Glutamatergic neuron (in vitro differentiated cells): ENCODE data around the gene DDX3X. TPM values are rescaled to one million over a fixed set of nuclear protein-coding genes. Genes with fewer than 3 reads are reported as not detected.

ENCODE experiments used
- DNase-seq: peaks from one replicate; pipeline ENCODE4 v3.0.0; 2022
- H3K27ac Mint-ChIP-seq: one replicate; pipeline ENCODE4 v1.8.0; 2020; ENCODE audit warnings: mild to moderate bottlenecking, mixed read lengths, inconsistent platforms; ENCODE audit not compliant: unreplicated experiment
- H3K27me3 Mint-ChIP-seq: one replicate; pipeline ENCODE4 v1.8.0; 2020; ENCODE audit warnings: mild to moderate bottlenecking, moderate library complexity, mixed read lengths, inconsistent platforms; ENCODE audit not compliant: unreplicated experiment
- H3K36me3 Mint-ChIP-seq: one replicate; pipeline ENCODE4 v1.8.0; 2020; ENCODE audit warnings: mild to moderate bottlenecking, mixed read lengths, inconsistent platforms; ENCODE audit not compliant: unreplicated experiment
- H3K4me1 Mint-ChIP-seq: one replicate; pipeline ENCODE4 v1.8.0; 2020; ENCODE audit warnings: mild to moderate bottlenecking, low read depth, mixed read lengths, inconsistent platforms; ENCODE audit not compliant: unreplicated experiment
- H3K4me3 Mint-ChIP-seq: one replicate; pipeline ENCODE4 v1.8.0; 2020; ENCODE audit warnings: mild to moderate bottlenecking, mixed read lengths, inconsistent platforms; ENCODE audit not compliant: unreplicated experiment
- H3K9me3 Mint-ChIP-seq: one replicate; pipeline ENCODE4 v1.8.0; 2020; ENCODE audit warnings: mild to moderate bottlenecking, moderate library complexity, mixed read lengths, inconsistent platforms; ENCODE audit not compliant: unreplicated experiment
- total RNA-seq: library from RNA; stranded (reverse); fragmentation: NEBNext Ultra II Directional; extraction: Animal tissue kit (Norgen Biotek cat#: 25700); gene quantifications from one replicate; pipeline ENCODE4 v1.2.1, GENCODE V29; 2021; ENCODE audit not compliant: unreplicated experiment
- TF ChIP-seq, protein P1 (sequence below): fragments of 200-600 bp; sonication (generic); IDR thresholded peaks from one replicate; pipeline ENCODE4 v1.5.0; 2021; ENCODE audit not compliant: partially characterized antibody, unreplicated experiment

Gene DDX3X
- total RNA-seq, 1 donor from 2014 or later: 208 TPM

DNA sequence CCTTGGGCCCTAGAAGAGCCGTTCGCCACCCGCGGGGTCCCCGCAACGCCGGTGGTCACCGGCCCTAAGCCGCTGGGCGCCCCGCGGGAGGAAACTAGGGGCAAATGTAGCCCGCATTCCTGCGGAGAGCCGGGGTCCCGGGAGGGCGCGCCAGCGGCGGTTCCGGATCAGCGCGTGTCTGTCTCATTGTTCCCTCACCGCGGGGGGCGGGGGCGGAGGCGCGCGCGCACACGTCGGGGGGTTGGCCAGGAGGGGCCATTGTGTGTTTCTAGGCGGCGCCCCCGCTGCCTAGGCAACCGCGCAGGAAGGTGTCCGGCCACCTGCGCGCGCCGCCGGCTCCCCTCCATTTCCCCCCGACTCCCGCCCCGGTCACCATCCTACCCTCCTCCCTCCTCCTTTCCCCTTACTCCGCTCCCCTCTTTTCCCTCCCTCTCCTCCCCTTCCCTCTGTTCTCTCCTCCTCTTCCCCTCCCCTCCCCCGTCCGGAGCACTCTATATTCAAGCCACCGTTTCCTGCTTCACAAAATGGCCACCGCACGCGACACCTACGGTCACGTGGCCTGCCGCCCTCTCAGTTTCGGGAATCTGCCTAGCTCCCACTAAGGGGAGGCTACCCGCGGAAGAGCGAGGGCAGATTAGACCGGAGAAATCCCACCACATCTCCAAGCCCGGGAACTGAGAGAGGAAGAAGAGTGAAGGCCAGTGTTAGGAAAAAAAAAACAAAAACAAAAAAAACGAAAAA is 789 bp upstream of the DDX3X start:
- H3K27me3 Mint-ChIP-seq: peaks cover 8% of the 10 kb centered on the region
- no peaks in the 10 kb centered on the region for H3K36me3 Mint-ChIP-seq
- DNase-seq: peak; percentile 79
- TF ChIP-seq, protein P1, sequence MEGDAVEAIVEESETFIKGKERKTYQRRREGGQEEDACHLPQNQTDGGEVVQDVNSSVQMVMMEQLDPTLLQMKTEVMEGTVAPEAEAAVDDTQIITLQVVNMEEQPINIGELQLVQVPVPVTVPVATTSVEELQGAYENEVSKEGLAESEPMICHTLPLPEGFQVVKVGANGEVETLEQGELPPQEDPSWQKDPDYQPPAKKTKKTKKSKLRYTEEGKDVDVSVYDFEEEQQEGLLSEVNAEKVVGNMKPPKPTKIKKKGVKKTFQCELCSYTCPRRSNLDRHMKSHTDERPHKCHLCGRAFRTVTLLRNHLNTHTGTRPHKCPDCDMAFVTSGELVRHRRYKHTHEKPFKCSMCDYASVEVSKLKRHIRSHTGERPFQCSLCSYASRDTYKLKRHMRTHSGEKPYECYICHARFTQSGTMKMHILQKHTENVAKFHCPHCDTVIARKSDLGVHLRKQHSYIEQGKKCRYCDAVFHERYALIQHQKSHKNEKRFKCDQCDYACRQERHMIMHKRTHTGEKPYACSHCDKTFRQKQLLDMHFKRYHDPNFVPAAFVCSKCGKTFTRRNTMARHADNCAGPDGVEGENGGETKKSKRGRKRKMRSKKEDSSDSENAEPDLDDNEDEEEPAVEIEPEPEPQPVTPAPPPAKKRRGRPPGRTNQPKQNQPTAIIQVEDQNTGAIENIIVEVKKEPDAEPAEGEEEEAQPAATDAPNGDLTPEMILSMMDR: no peak
- peaks cover 10% of the 10 kb centered on the region for H3K9me3 Mint-ChIP-seq
- H3K27ac Mint-ChIP-seq: peak overlapping the region; percentile 100
- peaks cover 7% of the 10 kb centered on the region for H3K4me1 Mint-ChIP-seq
- H3K4me3 Mint-ChIP-seq: peak overlapping the region; percentile 97

DNA sequence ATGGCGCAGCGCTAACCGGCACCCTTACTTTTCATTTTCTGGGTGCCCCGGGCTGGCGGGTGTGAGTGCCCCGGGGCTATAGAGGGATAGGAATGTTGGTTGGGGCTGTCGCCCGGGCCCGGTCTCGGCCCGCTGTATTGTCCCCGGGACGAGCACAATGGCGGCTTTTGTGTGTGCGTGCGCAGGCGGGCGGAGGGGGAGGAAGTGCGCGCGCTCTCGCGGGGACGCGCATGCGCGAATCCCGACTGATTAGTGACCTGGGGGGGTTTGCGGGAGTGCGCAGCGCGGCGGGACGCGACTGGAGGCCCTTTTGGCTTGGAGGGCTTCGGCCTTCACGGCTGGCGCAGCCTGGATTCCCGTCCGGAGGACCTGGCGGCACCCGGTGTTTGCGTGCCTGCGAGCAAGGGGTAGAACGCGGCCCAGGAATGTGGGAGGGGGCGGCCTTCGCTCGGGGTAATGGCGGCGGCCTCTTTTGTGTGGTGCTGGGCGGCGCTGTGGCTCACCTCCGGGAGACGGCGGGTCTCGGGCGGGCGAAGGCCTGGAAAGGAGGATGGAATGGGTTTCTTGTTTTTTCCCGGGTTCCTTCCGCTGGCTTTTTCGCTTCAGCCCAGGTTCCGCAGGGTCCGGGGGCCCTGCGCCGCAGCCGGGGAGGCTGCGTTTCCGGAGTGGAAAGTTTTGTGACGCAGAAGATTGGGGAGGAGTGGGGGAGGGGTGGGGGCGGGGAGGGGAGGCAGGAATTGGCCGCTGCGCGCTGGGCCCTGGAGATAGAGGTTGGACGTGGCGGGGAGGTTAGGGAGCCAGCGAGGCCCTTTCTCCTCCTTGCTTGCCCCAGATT is 618 bp downstream of the DDX3X start:
- peaks cover 10% of the 10 kb centered on the region for H3K9me3 Mint-ChIP-seq

DNA sequence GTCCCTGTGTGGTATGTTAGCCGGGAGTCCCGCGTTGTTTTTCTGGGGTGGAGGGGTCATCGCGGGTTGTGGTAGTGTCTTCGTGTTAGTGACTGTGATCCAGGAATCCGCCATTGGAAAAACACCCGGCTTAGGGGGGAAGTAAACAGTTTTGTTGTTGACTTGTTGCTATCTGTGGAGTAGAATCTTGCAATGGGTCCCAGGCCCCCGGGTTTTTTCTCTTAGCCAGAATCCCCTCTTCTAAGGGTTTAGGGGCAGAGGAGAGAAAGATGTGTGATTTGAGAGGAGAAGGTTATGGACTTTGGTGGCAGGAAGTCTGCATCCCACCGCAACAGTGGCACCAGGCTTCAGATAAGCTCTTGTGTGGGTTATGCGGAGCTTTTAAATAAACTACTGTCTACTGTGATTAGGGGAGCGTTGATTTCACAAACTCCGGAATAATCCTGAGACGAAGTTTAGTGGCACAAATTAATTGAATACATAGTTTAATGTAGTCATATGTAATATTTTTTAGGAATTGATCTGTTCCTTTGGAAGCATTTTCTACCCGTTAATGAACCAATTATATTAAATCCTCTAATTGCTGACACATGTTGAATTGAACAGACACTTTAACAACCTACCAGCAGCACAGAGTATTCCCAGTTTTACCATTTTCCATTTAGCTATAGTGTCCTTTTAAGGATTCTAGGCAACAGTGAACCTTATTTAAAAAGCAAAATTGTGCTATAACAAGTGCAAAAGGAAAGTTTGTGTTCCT is 1.4 kb downstream of the DDX3X start:
- H3K9me3 Mint-ChIP-seq: peaks cover 10% of the 10 kb centered on the region
- TF ChIP-seq, protein P1: no peak
- H3K36me3 Mint-ChIP-seq: no peaks in the 10 kb centered on the region
- H3K4me1 Mint-ChIP-seq: peaks cover 11% of the 10 kb centered on the region
- peak overlapping the region; percentile 77 for H3K27ac Mint-ChIP-seq
- no peak for DNase-seq
- peaks cover 8% of the 10 kb centered on the region for H3K27me3 Mint-ChIP-seq
- H3K4me3 Mint-ChIP-seq: peak overlapping the region; percentile 91

More for the DNA sequence above, 618 bp downstream of the DDX3X start:
- peak overlapping the region; percentile 97 for H3K4me3 Mint-ChIP-seq
- H3K36me3 Mint-ChIP-seq: no peaks in the 10 kb centered on the region
- H3K27me3 Mint-ChIP-seq: peaks cover 8% of the 10 kb centered on the region
- TF ChIP-seq, protein P1: no peak
- H3K4me1 Mint-ChIP-seq: peaks cover 9% of the 10 kb centered on the region
- peak overlapping the region; percentile 100 for H3K27ac Mint-ChIP-seq
- DNase-seq: peak; percentile 77

DNA sequence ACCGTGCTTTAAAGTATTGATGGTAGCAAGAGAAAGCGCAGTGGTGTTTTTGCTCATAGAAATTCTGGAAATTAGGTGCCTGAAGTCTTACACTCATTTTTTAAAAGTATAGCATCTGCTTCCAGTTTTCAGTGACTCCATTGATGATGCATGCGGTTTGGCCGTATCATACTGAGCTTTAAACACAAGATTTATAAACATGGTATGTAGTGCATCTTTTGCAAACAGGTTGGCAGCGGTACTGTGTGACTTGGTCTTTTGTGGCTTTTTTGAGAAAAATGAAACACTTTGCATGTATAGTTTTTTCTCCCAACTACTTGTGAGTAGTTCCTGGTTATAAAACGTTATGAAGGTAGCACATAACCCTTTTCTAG is 2.0 kb downstream of the DDX3X start:
- TF ChIP-seq, protein P1: no peak
- H3K27ac Mint-ChIP-seq: peak overlapping the region; percentile 33
- H3K4me3 Mint-ChIP-seq: peak overlapping the region; percentile 91
- H3K27me3 Mint-ChIP-seq: peaks cover 8% of the 10 kb centered on the region
- H3K9me3 Mint-ChIP-seq: peaks cover 10% of the 10 kb centered on the region
- H3K36me3 Mint-ChIP-seq: no peaks in the 10 kb centered on the region
- no peak for DNase-seq
- peaks cover 11% of the 10 kb centered on the region for H3K4me1 Mint-ChIP-seq
